ENCODE results near the gene MYO15A. TPM values are rescaled to one million over a fixed set of nuclear protein-coding genes. Genes with fewer than 3 reads are reported as not detected.
A peak's percentile ranks its signal among the peaks of the same experiment; 100 is the strongest.

The MYO15A gene
- total and polyA plus RNA-seq, 2 donors (not counting 1 experiment from before 2014, with no cell fraction given): 0.42 to 2.0 TPM

GRCh38 chr17:18076936-18077335, 31.6 kb upstream of the MYO15A start:
- TF ChIP-seq EZH2 (IDR thresholded peaks at IDR 0.05; ENCODE audit: low read length, missing control alignments): no peak
- TF ChIP-seq, protein P1, sequence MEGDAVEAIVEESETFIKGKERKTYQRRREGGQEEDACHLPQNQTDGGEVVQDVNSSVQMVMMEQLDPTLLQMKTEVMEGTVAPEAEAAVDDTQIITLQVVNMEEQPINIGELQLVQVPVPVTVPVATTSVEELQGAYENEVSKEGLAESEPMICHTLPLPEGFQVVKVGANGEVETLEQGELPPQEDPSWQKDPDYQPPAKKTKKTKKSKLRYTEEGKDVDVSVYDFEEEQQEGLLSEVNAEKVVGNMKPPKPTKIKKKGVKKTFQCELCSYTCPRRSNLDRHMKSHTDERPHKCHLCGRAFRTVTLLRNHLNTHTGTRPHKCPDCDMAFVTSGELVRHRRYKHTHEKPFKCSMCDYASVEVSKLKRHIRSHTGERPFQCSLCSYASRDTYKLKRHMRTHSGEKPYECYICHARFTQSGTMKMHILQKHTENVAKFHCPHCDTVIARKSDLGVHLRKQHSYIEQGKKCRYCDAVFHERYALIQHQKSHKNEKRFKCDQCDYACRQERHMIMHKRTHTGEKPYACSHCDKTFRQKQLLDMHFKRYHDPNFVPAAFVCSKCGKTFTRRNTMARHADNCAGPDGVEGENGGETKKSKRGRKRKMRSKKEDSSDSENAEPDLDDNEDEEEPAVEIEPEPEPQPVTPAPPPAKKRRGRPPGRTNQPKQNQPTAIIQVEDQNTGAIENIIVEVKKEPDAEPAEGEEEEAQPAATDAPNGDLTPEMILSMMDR (conservative IDR thresholded peaks at IDR 0.05 in 1 of 2, IDR thresholded peaks at IDR 0.05 in 1 of 2; ENCODE audit: low read depth in 1 of 2, low read length in 2 of 2): no peak
- DNase-seq (ENCODE audit: low read depth in 2 of 2): peak; percentile 2 to 19

GRCh38 chr17:18079543-18079942, 29.0 kb upstream of the MYO15A start:
- TF ChIP-seq, protein P1 (conservative IDR thresholded peaks at IDR 0.05 in 1 of 2, IDR thresholded peaks at IDR 0.05 in 1 of 2; ENCODE audit: low read depth in 1 of 2, low read length in 2 of 2): no peak
- no peak for TF ChIP-seq EZH2 (IDR thresholded peaks at IDR 0.05; ENCODE audit: low read length, missing control alignments)
- no peaks in the 10 kb centered on the region for H3K4me1 ChIP-seq (ENCODE audit: control insufficient read depth, extremely low read depth, insufficient read depth, low read length)
- H2AFZ ChIP-seq (ENCODE audit: low read length): no peak overlapping the region
- no peaks in the 10 kb centered on the region for H3K36me3 ChIP-seq (ENCODE audit: control insufficient read depth, insufficient read depth, low read length)
- H3K79me2 ChIP-seq (ENCODE audit: control insufficient read depth, insufficient read depth, low read length): no peaks in the 10 kb centered on the region
- peaks cover 5% of the 10 kb centered on the region for H3K27me3 ChIP-seq (ENCODE audit: control insufficient read depth, insufficient read depth, low read length)
- H4K20me1 ChIP-seq (ENCODE audit: control insufficient read depth, extremely low read depth, insufficient read depth, low read length): no peaks in the 10 kb centered on the region
- DNase-seq (ENCODE audit: low read depth in 2 of 2): no peak
- no peak overlapping the region for H3K4me3 ChIP-seq (replicated peaks in 1 of 4; ENCODE audit: control extremely low read depth in 1 of 4, insufficient read depth in 1 of 4, low read depth in 3 of 4, low read length in 4 of 4)
- H3K4me2 ChIP-seq (ENCODE audit: extremely low read depth, insufficient read depth, low read length): no peak overlapping the region
- no peak overlapping the region for H3K9ac ChIP-seq (ENCODE audit: insufficient read depth, low read length)
- no peak overlapping the region for H3K27ac ChIP-seq (ENCODE audit: insufficient read depth, low read length)
- no peaks in the 10 kb centered on the region for H3K9me3 ChIP-seq (ENCODE audit: control insufficient read depth, insufficient read depth, low read depth, low read length)

More at GRCh38 chr17:18076936-18077335, 31.6 kb upstream of the MYO15A start:
- Histone ChIP-seq H4K20me1 (ENCODE audit: control insufficient read depth, extremely low read depth, insufficient read depth, low read length) (no peaks in the 10 kb centered on the region), H3K4me3 (replicated peaks in 1 of 4; ENCODE audit: control extremely low read depth in 1 of 4, insufficient read depth in 1 of 4, low read depth in 3 of 4, low read length in 4 of 4) (no peak overlapping the region), H3K79me2 (ENCODE audit: control insufficient read depth, insufficient read depth, low read length) (no peaks in the 10 kb centered on the region), H3K4me2 (ENCODE audit: extremely low read depth, insufficient read depth, low read length) (no peak overlapping the region), H3K27me3 (ENCODE audit: control insufficient read depth, insufficient read depth, low read length) (peaks cover 5% of the 10 kb centered on the region), H2AFZ (ENCODE audit: low read length) (no peak overlapping the region), H3K9me3 (ENCODE audit: control insufficient read depth, insufficient read depth, low read depth, low read length) (no peaks in the 10 kb centered on the region), H3K9ac (ENCODE audit: insufficient read depth, low read length) (no peak overlapping the region), H3K36me3 (ENCODE audit: control insufficient read depth, insufficient read depth, low read length) (no peaks in the 10 kb centered on the region), H3K4me1 (ENCODE audit: control insufficient read depth, extremely low read depth, insufficient read depth, low read length) (no peaks in the 10 kb centered on the region), H3K27ac (ENCODE audit: insufficient read depth, low read length) (no peak overlapping the region)

DNA sequence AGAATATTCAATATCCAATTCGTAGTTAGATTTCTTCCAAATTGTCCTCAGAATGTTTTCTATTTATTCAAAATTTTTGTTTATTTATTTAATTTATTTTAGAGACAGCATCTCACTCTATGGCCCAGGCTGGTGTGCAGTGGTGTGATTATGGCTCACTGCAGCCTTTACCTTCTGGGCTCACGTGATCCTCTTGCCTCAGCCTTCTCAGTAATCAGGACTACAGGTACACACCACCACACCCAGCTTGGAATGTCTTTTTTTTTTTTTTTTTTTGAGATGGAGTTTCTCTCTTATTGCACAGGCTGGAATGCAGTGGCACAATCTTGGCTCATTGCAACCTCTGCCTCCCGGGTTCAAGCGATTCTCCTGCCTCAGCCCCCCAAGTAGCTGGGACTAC, 24.3 kb upstream of the MYO15A start:
- DNase-seq (ENCODE audit: low read depth in 2 of 2): no peak
- no peak overlapping the region for H3K4me3 ChIP-seq (replicated peaks in 1 of 4; ENCODE audit: control extremely low read depth in 1 of 4, insufficient read depth in 1 of 4, low read depth in 3 of 4, low read length in 4 of 4)
- H3K4me1 ChIP-seq (ENCODE audit: control insufficient read depth, extremely low read depth, insufficient read depth, low read length): peaks cover 8% of the 10 kb centered on the region
- no peak overlapping the region for H3K27ac ChIP-seq (ENCODE audit: insufficient read depth, low read length)
- no peaks in the 10 kb centered on the region for H3K36me3 ChIP-seq (ENCODE audit: control insufficient read depth, insufficient read depth, low read length)
- H2AFZ ChIP-seq (ENCODE audit: low read length): no peak overlapping the region
- H3K27me3 ChIP-seq (ENCODE audit: control insufficient read depth, insufficient read depth, low read length): no peaks in the 10 kb centered on the region
- TF ChIP-seq EZH2 (IDR thresholded peaks at IDR 0.05; ENCODE audit: low read length, missing control alignments): no peak
- TF ChIP-seq, protein P1 (conservative IDR thresholded peaks at IDR 0.05 in 1 of 2, IDR thresholded peaks at IDR 0.05 in 1 of 2; ENCODE audit: low read depth in 1 of 2, low read length in 2 of 2): no peak
- peaks cover 13% of the 10 kb centered on the region for H3K79me2 ChIP-seq (ENCODE audit: control insufficient read depth, insufficient read depth, low read length)
- H4K20me1 ChIP-seq (ENCODE audit: control insufficient read depth, extremely low read depth, insufficient read depth, low read length): no peaks in the 10 kb centered on the region
- H3K4me2 ChIP-seq (ENCODE audit: extremely low read depth, insufficient read depth, low read length): no peak overlapping the region
- no peak overlapping the region for H3K9ac ChIP-seq (ENCODE audit: insufficient read depth, low read length)
- no peaks in the 10 kb centered on the region for H3K9me3 ChIP-seq (ENCODE audit: control insufficient read depth, insufficient read depth, low read depth, low read length)
